OCI-LY3 (cell line): ENCODE data around the gene ZNF184.

Source experiments
- CTCF ChIP-seq: fragments of 200-600, 300-600 bp; sonication (generic); IDR thresholded peaks from 2 replicates; pipeline ENCODE4 v1.5.1; 2014; ENCODE audit warnings: antibody characterized with exemption, low read length, low read depth
- EZH2phosphoT487 ChIP-seq: fragments of 200-600 bp; shearing (Covaris generic); IDR thresholded peaks from 2 replicates; pipeline ENCODE4 v1.6.1; 2018; ENCODE audit warnings: antibody characterized with exemption, mixed run types, low read depth

GRCh38 chr6:27479319-27480182 is 6.6 kb upstream of the ZNF184 start:
- no peak for TF ChIP-seq CTCF
- no peak for TF ChIP-seq EZH2phosphoT487
